A673 (cell line): Measurements from ENCODE around the gene CTXND1. TPM values are rescaled to one million over a fixed set of nuclear protein-coding genes. Genes with fewer than 3 reads are reported as not detected.
"Not testable (repeated sequence)": the region's sequence is repeated elsewhere in the genome, so short reads cannot be mapped to it uniquely, and the experiment has no call there.

Source experiments
- BruUV-seq: library from RNA; stranded (reverse); fragments of 400-500 nt; replicated peaks from 2 replicates; lab custom pipeline; 2021; lab: Mats Ljungman, UMichigan
- CTCF ChIA-PET: fragments of 300-600 bp; sonication (Branson Sonifier 250); formaldehyde crosslinking; loops from one replicate; lab custom pipeline; 2022; ENCODE audit warnings: antibody characterized with exemption; lab: Charles Lee
- POLR2A ChIA-PET: fragments of 300-600 bp; sonication (Branson Sonifier 250); formaldehyde crosslinking; loops from one replicate; lab custom pipeline; 2022; ENCODE audit warnings: antibody characterized with exemption; ENCODE audit not compliant: low non-redundant PET; lab: Charles Lee
- DNase-seq: peaks from one replicate; pipeline ENCODE4 v3.0.0-alpha.2; 2015; ENCODE audit warnings: low spot score
- H3K27ac ChIP-seq: fragments of 200-600 bp; sonication (generic); 2 replicates; pipeline ENCODE4 v1.5.1; 2016; ENCODE audit warnings: mixed run types, low read depth, mild to moderate bottlenecking, mixed read lengths, antibody characterized with exemption, low read length; ENCODE audit not compliant: poor library complexity, severe bottlenecking
- H3K27me3 ChIP-seq: fragments of 200-600 bp; sonication (generic); replicated peaks from 2 replicates; pipeline ENCODE4 v1.6.1; 2017; ENCODE audit warnings: mixed run types, low read depth, mild to moderate bottlenecking, mixed read lengths, antibody characterized with exemption, low read length; ENCODE audit not compliant: insufficient read depth, poor library complexity
- H3K36me3 ChIP-seq: fragments of 200-600 bp; sonication (generic); 2 replicates; pipeline ENCODE4 v1.6.1; 2016; ENCODE audit warnings: mixed run types, mild to moderate bottlenecking, mixed read lengths, antibody characterized with exemption, low read length; ENCODE audit not compliant: insufficient read depth, poor library complexity, severe bottlenecking
- H3K4me1 ChIP-seq: fragments of 200-600 bp; sonication (generic); 2 replicates; pipeline ENCODE4 v1.6.1; 2017; ENCODE audit warnings: mixed run types, mild to moderate bottlenecking, mixed read lengths, antibody characterized with exemption, low read length; ENCODE audit not compliant: insufficient read depth, poor library complexity, severe bottlenecking
- H3K4me3 ChIP-seq: fragments of 200-600 bp; sonication (generic); 2 replicates; pipeline ENCODE4 v1.5.1; 2016; ENCODE audit warnings: low read depth, mixed run types, mild to moderate bottlenecking, mixed read lengths, low read length; ENCODE audit not compliant: poor library complexity, severe bottlenecking
- H3K9me3 ChIP-seq: fragments of 200-600 bp; sonication (generic); 2 replicates; pipeline ENCODE4 v1.6.1; 2016; ENCODE audit warnings: mixed run types, low read depth, mild to moderate bottlenecking, mixed read lengths, antibody characterized with exemption, low read length; ENCODE audit not compliant: poor library complexity, severe bottlenecking
- EZH2 ChIP-seq: fragments of 200-600 bp; sonication (generic); IDR thresholded peaks from 2 replicates; pipeline ENCODE4 v1.6.1; 2017; ENCODE audit warnings: borderline replicate concordance, low read depth, mild to moderate bottlenecking, mixed read lengths, antibody characterized with exemption, low read length; ENCODE audit not compliant: poor library complexity, severe bottlenecking
- intact Hi-C: fragments of 100-400 bp; cut with micrococcal nuclease; formaldehyde crosslinking; loops from one replicate; pipeline ENCODE4 v1.10.0; 2022; ENCODE audit not compliant: unreplicated experiment
- total RNA-seq: library from RNA; stranded (reverse); gene quantifications from 2 replicates; pipeline ENCODE4 v1.2.3, GENCODE V29; 2021
- TF ChIP-seq, protein P1 (sequence below): fragments of 300-800, 200-600 bp; sonication (generic); conservative IDR thresholded peaks from 2 replicates; pipeline ENCODE4 v1.5.1; 2017; ENCODE audit warnings: low read depth, mild to moderate bottlenecking, antibody characterized with exemption, low read length, moderate library complexity, mixed read lengths

Gene CTXND1
- total RNA-seq, 1 experiment from 2014 or later = not detected

DNA sequence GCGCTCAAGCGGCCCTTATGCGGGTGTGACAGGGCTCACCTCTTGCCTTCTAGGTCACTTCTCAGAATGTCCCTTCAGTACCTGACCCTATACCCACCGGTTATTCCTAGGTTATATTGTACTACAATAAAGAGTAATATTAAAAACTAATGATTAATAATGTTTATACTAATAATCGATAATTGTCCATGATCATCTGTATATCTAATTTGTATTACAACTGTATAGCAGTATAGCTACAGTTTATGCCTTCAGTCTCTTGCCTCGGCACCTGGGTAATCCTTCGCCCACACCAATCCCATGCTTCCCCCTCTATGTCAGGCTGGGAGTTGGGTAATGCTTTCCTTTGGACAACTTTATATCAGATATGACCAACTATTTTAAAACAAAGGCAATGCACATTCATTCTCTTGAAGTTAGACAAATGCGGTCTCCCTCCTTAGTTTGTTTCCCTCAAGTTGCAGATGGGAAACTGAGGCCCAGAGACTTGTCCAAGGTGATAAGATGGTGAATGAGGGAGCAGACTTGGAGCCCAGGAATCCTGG is 95.8 kb downstream of the CTXND1 start:
- H3K27me3 ChIP-seq = no peaks in the 10 kb centered on the region
- ChIA-PET POLR2A (no interaction called here), CTCF (no interaction called here)
- H3K4me1 ChIP-seq = peaks cover 4% of the 10 kb centered on the region
- no peaks in the 10 kb centered on the region for H3K36me3 ChIP-seq
- TF ChIP-seq EZH2 = no peak
- TF ChIP-seq, protein P1, sequence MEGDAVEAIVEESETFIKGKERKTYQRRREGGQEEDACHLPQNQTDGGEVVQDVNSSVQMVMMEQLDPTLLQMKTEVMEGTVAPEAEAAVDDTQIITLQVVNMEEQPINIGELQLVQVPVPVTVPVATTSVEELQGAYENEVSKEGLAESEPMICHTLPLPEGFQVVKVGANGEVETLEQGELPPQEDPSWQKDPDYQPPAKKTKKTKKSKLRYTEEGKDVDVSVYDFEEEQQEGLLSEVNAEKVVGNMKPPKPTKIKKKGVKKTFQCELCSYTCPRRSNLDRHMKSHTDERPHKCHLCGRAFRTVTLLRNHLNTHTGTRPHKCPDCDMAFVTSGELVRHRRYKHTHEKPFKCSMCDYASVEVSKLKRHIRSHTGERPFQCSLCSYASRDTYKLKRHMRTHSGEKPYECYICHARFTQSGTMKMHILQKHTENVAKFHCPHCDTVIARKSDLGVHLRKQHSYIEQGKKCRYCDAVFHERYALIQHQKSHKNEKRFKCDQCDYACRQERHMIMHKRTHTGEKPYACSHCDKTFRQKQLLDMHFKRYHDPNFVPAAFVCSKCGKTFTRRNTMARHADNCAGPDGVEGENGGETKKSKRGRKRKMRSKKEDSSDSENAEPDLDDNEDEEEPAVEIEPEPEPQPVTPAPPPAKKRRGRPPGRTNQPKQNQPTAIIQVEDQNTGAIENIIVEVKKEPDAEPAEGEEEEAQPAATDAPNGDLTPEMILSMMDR = no peak
- no peak for DNase-seq
- no peak overlapping the region for H3K4me3 ChIP-seq
- no TSS peak for BruUV-seq
- intact Hi-C loops = no loop called here
- H3K9me3 ChIP-seq = no peaks in the 10 kb centered on the region
- no peak overlapping the region for H3K27ac ChIP-seq

GRCh38 chr15:80155378-80156175 is 96.4 kb downstream of the CTXND1 start:
- H3K36me3 ChIP-seq, H3K4me1 ChIP-seq, intact Hi-C loops, H3K9me3 ChIP-seq, DNase-seq, BruUV-seq, CTCF ChIA-PET, POLR2A ChIA-PET, H3K27ac ChIP-seq, H3K4me3 ChIP-seq, H3K27me3 ChIP-seq: not testable (repeated sequence)

GRCh38 chr15:80155001-80155377 is 97.0 kb downstream of the CTXND1 start:
- H3K4me1 ChIP-seq = peaks cover 4% of the 10 kb centered on the region
- DNase-seq = no peak
- no peaks in the 10 kb centered on the region for H3K9me3 ChIP-seq
- H3K36me3 ChIP-seq = no peaks in the 10 kb centered on the region
- no TSS peak for BruUV-seq
- no peak overlapping the region for H3K27ac ChIP-seq
- ChIA-PET POLR2A (no interaction called here), CTCF (no interaction called here)
- H3K27me3 ChIP-seq = no peaks in the 10 kb centered on the region
- H3K4me3 ChIP-seq = no peak overlapping the region
- intact Hi-C loops = no loop called here
- TF ChIP-seq, protein P1 = no peak
- TF ChIP-seq EZH2 = no peak
